Hypothalamus (tissue), 51 donors: ENCODE results near the gene CHRNA9.

Experiments used
- DNase-seq, 51 donors: peaks; one replicate each; lab custom pipeline; 2025; lab: John Stamatoyannopoulos, UW

The CHRNA9 gene

GRCh38 chr4:40307627-40308497 lies 27.3 kb upstream of the CHRNA9 start:
- no peak for DNase-seq

GRCh38 chr4:40308528-40309122 lies 26.5 kb upstream of the CHRNA9 start:
- no peak for DNase-seq

- DNase-seq = no peak
Observed at GRCh38 chr4:40309250-40309774, 25.8 kb upstream of the CHRNA9 start.

- no peak for DNase-seq
Observed at GRCh38 chr4:40310225-40310624, 24.9 kb upstream of the CHRNA9 start.

- no peak for DNase-seq
Observed at GRCh38 chr4:40311811-40312346, 23.3 kb upstream of the CHRNA9 start.

GRCh38 chr4:40314951-40315350 lies 20.2 kb upstream of the CHRNA9 start:
- DNase-seq = no peak

GRCh38 chr4:40316333-40316781 lies 18.8 kb upstream of the CHRNA9 start:
- no peak for DNase-seq

- no peak for DNase-seq
Observed at GRCh38 chr4:40316782-40317635, 18.1 kb upstream of the CHRNA9 start.

- no peak for DNase-seq
Observed at GRCh38 chr4:40317916-40318658, 17.0 kb upstream of the CHRNA9 start.

- peak in 1 of 51 donors; percentile 60 for DNase-seq
Observed at GRCh38 chr4:40321574-40322275, 13.4 kb upstream of the CHRNA9 start.

- DNase-seq = peak in 1 of 51 donors; percentile 31
Observed at GRCh38 chr4:40322811-40323210, 12.3 kb upstream of the CHRNA9 start.

GRCh38 chr4:40323866-40324265 lies 11.3 kb upstream of the CHRNA9 start:
- no peak for DNase-seq

- peak in 12 of 51 donors; percentile 1 to 39 (median 13) for DNase-seq
Observed at GRCh38 chr4:40325406-40326019, 9.6 kb upstream of the CHRNA9 start.

- DNase-seq = peak in 3 of 51 donors; percentile 3 to 20 (median 9)
Observed at GRCh38 chr4:40327340-40327739, 7.8 kb upstream of the CHRNA9 start.

- DNase-seq = no peak
Observed at GRCh38 chr4:40328383-40328782, 6.8 kb upstream of the CHRNA9 start.

- no peak for DNase-seq
Observed at GRCh38 chr4:40329805-40330204, 5.3 kb upstream of the CHRNA9 start.

- no peak for DNase-seq
Observed at GRCh38 chr4:40330536-40330935, 4.6 kb upstream of the CHRNA9 start.

GRCh38 chr4:40331101-40331745 lies 3.9 kb upstream of the CHRNA9 start:
- no peak for DNase-seq
